WERI-Rb-1 (cell line): ENCODE data around the gene CCN2.

ENCODE experiments used
- DNase-seq: peaks from one replicate; pipeline ENCODE4 v3.0.0-alpha.2; 2020
- H3K27ac ChIP-seq: fragments of 250-450 bp; sonication (Bioruptor Pico); 2 replicates; pipeline ENCODE4 v1.5.1; 2020; ENCODE audit warnings: mild to moderate bottlenecking, moderate library complexity
- H3K27me3 ChIP-seq: fragments of 250-450 bp; sonication (Bioruptor Pico); 2 replicates; pipeline ENCODE4 v1.5.1; 2021; ENCODE audit warnings: mild to moderate bottlenecking, low read depth, moderate library complexity; ENCODE audit not compliant: insufficient read depth, severe bottlenecking
- H3K36me3 ChIP-seq: fragments of 250-450 bp; sonication (Bioruptor Pico); 2 replicates; pipeline ENCODE4 v1.5.1; 2020; ENCODE audit warnings: mild to moderate bottlenecking, moderate library complexity
- H3K4me3 ChIP-seq: 2 replicates; pipeline ENCODE4 v1.5.1; 2011; ENCODE audit warnings: low read depth, mild to moderate bottlenecking, control low read depth, low read length
- H3K9me3 ChIP-seq: fragments of 250-450 bp; sonication (Bioruptor Pico); 2 replicates; pipeline ENCODE4 v1.5.1; 2021; ENCODE audit warnings: mild to moderate bottlenecking, moderate library complexity; ENCODE audit not compliant: severe bottlenecking
- CTCF ChIP-seq: IDR thresholded peaks from 2 replicates; pipeline ENCODE4 v1.5.1; 2011; ENCODE audit warnings: low read depth, mild to moderate bottlenecking, control low read depth, inconsistent platforms, low read length

Gene CCN2

GRCh38 chr6:131972741-131973140 lies 21.6 kb upstream of the CCN2 start:
- Histone ChIP-seq H3K27ac (no peak overlapping the region), H3K36me3 (no peaks in the 10 kb centered on the region), H3K27me3 (peaks cover 21% of the 10 kb centered on the region), H3K4me3 (no peak overlapping the region), H3K9me3 (no peaks in the 10 kb centered on the region)
- no peak for TF ChIP-seq CTCF
- DNase-seq, result no peak

- Histone ChIP-seq H3K9me3 (no peaks in the 10 kb centered on the region), H3K36me3 (no peaks in the 10 kb centered on the region), H3K27me3 (peaks cover 34% of the 10 kb centered on the region), H3K27ac (no peak overlapping the region), H3K4me3 (no peak overlapping the region)
- no peak for DNase-seq
- no peak for TF ChIP-seq CTCF
Measured at GRCh38 chr6:131970076-131970859, 19.1 kb upstream of the CCN2 start.

GRCh38 chr6:131968656-131969055 lies 17.5 kb upstream of the CCN2 start:
- Histone ChIP-seq H3K27me3 (peaks cover 44% of the 10 kb centered on the region), H3K36me3 (no peaks in the 10 kb centered on the region), H3K9me3 (no peaks in the 10 kb centered on the region), H3K27ac (no peak overlapping the region), H3K4me3 (no peak overlapping the region)
- TF ChIP-seq CTCF, result no peak
- DNase-seq, result no peak

GRCh38 chr6:131967948-131968347 lies 16.8 kb upstream of the CCN2 start:
- peaks cover 44% of the 10 kb centered on the region for H3K27me3 ChIP-seq
- DNase-seq, result no peak
- no peak overlapping the region for H3K27ac ChIP-seq
- H3K9me3 ChIP-seq, result no peaks in the 10 kb centered on the region
- no peaks in the 10 kb centered on the region for H3K36me3 ChIP-seq
- TF ChIP-seq CTCF, result no peak
- no peak overlapping the region for H3K4me3 ChIP-seq

- no peak for TF ChIP-seq CTCF
- Histone ChIP-seq H3K27me3 (peaks cover 53% of the 10 kb centered on the region), H3K4me3 (no peak overlapping the region), H3K27ac (no peak overlapping the region), H3K36me3 (no peaks in the 10 kb centered on the region), H3K9me3 (no peaks in the 10 kb centered on the region)
- no peak for DNase-seq
Measured at GRCh38 chr6:131966443-131966842, 15.3 kb upstream of the CCN2 start.

GRCh38 chr6:131963063-131963462 lies 11.9 kb upstream of the CCN2 start:
- DNase-seq, result no peak
- no peaks in the 10 kb centered on the region for H3K9me3 ChIP-seq
- peaks cover 56% of the 10 kb centered on the region for H3K27me3 ChIP-seq
- H3K27ac ChIP-seq, result no peak overlapping the region
- no peak for TF ChIP-seq CTCF
- H3K36me3 ChIP-seq, result no peaks in the 10 kb centered on the region
- H3K4me3 ChIP-seq, result no peak overlapping the region
